AG08395 (cell line): ENCODE measurements around the gene SHB.
"Not testable (repeated sequence)": the region's sequence is repeated elsewhere in the genome, so short reads cannot be mapped to it uniquely, and the experiment has no call there.

ENCODE experiments used
- DNase-seq: peaks from one replicate; pipeline ENCODE4 v3.0.0; 2012; ENCODE audit warnings: mixed read lengths, low spot score

SHB gene

DNA sequence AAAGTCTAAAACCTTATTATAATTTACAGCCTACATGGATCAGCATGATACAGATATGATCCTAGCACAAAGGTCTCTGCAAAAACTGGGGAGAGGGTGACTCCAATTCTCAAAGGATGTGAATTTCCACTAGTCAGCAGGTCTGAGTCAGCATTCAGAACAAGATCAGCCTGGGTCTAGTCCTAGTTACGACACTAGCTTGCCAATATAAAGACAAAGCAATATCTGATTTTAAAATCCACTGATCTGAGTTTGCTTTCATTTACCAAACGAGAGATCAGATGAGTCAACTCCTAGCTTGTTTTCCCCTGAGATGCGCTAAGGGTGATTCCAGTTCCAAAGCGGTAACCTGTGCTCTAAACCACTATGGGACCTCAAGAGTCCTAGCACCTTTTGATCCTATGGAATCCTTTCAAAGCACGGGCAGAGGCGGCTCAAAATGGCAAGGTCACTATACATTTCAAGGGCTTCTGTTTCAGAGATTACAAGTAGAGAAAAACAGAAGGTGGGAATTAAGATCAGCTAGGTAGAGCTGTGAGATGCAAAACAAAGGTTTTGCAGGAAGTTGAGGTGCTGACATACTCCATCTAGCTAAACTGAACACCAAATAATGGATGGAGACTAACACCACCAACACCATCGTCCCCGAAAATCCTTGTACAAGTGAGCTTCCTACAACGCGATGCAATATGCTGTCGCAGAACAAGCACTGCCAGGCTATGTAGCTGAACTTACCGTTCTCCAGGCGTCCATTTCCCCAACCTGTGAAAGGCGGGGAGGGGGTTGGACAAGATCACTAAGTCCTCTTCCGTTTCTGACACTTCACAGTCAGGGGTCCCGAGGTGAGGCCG, 166.0 kb downstream of the SHB start:
- peak; percentile 38 for DNase-seq

DNA sequence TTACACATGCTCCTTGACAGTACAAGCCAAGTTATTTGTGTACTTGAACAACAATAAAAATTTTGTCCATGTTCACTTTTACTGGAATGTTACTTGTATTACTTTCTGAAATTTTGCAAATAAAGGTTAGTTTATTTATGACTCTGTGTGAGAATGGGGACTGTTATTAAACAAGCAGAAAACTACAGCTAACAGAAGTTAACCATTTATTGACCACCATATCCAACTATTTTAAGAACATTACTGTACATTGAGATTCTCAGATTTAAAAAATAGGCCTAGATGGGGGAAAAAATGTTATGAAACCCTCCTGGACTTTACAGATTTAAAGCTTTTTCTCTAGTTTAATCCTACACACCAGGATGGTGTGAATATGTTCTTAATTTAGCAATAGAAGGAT, 166.9 kb downstream of the SHB start:
- DNase-seq, result no peak

DNA sequence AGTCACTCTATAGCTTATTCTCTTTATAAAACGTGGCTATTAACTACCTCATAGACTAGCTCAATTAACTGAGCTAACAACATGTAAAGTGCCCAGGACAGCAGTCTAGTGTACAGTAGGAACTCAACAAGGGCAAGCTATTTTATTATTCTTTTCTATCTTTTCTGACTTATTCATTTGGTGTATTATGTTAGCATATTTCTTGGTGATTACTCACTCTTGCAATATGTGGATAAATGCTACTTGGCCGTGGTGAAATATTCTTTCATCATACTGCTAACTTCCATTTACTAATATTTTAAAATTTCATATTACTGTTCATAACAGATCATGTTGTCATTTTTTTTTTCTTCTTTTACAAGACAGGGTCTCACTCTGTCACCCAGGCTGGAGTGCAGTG, 170.0 kb downstream of the SHB start:
- DNase-seq, result peak; percentile 26

DNA sequence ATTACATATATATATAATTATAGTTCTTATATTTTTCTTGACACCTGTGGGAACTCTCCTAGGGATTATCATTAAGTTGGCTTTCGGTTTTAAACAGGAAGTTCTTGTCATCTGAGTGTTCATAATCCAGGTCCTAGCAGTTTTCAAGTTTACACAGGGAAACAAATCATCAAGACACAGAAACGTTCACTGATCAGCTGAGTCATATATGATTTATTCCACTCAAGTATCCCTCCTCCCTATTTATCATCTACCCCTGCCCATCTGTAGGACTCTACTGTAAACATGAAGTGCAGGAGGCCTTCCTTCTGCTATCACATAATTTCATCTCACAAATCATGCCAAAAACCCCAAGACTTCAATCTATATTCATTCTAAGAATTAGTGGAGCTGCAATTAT, 171.4 kb downstream of the SHB start:
- DNase-seq, result no peak

DNA sequence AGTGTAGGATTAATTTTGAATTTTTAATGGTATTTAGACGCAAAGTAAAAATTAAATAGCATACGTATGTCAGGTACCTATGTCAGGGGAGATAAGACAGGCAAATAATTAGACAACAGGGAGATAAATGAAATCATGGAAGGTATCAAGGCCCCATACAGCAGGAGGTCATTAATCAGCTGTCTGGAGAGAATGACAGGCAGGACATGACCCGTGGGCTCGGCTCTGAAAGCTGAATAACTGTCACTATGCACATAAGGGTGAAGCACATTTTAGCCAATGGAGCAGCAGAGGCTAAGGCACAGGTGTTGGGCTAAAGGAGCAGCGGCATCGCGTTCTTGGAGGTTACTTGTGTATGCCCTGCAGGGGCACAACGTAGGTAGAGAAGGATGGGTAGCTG, 177.0 kb downstream of the SHB start:
- DNase-seq, result no peak

DNA sequence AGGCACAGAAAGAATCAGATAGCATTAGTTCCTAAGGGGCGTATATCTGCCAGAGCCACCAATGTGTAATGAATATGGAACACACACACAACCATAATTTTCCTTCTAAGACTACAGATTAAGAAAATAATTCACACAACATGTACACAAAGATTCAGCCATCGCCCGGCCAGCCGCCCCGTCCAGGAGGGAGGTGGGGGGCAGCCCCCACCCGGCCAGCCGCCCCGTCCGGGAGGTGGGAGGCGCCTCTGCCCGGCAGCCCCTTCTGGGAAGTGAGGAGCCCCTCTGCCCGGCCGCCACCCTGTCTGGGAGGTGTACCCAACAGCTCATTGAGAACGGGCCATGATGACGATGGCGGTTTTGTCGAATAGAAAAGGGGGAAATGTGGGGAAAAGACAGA, 178.0 kb downstream of the SHB start:
- DNase-seq, result not testable (repeated sequence)

DNA sequence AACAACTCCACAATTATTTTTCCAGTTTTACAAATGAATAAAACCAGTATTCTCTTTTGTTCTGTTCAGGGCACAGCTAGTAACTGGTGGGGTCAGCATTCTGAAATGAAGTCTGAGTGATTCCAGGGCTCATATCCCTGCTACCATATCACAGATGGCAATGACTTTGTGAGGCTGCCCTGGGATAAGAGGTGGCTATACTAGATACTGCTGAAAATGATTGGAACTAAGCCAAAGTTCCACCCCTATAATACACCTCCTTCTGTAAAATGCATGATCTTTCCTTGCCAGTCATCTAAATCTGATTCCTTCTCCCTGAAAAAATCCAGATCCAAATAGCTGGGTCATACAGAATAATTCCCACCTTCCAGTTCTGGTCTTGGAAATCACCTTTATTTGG, 179.5 kb downstream of the SHB start:
- DNase-seq, result no peak

DNA sequence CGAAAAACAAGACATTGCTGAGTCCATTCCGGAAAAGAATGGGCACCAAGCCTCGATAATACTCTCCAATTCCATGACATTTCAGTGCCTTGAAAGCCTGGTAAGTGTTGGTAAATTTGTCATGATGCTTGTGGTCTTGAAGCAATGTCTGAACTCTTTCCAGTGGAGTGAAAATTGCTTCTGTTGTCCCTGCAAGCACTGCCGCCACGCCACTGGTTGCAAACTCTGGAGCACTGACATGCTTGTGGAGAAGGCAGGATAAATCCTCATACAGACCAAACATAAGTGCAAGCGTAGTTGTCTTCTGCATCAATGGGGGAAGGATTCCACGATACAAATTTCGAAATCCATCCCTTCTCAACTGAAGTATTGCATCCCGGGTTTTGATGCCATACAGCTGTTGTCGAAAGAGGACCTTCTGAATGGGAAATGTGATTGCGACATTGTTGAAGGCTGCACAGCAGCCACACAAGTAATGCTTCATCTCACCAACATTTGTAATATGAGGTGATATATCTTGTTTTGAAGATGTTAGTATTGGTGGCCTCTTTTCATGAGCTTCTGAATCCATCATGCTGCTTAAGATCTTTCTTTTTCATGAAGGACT, 180.9 kb downstream of the SHB start:
- DNase-seq, result not testable (repeated sequence)

DNA sequence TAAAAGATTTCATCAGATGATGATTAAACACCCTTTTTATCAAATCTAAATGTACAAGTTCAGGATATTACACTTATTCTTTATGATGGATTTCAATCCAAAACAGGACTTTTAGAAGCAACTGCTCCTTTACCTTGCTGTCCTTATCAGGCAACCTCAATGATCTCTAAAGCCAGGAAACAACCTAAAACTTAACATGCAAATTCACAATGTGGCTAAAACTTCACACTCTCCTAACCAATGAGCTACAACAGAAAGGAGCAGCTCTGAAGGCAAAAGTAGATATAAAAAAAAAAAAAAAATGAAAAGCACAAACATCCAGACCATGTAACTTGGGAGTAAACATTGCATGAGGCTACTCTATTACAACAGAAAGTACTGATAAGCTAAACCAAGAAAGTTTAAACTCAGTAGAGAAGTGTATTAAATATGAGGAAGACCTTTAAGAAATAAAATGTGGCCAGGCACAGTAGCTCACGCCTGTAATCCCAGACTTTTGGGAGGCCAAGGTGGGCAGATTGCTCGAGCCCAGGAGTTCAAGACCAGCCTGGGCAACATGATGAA, 188.0 kb downstream of the SHB start:
- no peak for DNase-seq

DNA sequence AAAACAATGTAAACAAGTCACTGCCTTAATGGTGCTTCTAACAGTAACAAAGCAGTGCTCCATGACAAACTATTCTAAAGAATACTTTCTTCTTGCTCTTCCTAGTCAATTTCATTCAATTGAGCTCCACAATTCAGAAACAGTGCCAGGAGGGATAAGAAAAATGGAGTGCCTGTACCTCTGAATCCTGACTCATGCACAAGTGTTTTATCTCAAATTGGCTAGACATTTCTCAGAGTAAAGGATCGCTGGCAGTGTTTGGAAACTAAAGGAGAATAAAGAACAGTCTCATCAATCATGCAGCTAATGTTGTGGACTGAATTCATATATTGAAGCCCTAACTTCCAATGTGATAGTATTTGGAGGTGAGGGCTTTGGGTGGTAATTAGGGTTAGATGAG, 192.7 kb downstream of the SHB start:
- no peak for DNase-seq

DNA sequence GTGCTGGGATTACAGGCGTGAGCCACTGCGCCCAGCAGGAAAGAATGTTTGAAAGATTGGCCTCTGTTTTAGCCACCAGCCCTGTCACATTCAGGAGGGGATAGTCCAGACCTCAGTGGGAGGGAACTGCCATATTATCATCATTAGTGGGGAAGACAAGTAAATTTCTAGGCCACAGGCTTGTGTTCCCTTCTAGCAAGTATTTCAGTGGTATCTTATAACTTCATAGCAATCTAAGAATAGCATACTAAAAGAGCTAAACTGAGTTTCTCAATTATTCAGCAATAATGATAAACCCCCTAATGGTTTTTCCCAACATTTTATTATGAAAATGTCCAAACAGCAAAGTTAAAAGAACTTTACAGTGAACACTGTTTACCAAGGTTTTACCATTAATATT, 195.1 kb downstream of the SHB start:
- DNase-seq, result no peak

DNA sequence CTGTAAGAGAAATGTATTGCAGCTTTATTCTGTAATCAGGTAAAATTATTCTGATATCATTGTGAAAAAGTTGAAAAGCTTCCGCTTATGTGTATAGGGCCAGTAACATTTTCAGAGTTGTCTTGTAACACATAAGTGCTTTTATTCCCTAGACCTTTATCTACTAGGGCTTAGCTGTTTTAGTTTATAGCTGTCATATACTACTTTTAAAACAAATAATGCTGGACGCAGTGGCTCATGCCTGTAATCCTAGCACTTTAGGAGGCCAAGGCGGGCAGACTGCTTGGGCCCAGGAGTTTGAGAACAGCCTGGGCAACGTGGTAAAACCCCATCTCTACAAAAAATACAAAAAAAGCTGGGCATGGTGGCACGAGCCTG, 198.2 kb downstream of the SHB start:
- DNase-seq, result no peak

DNA sequence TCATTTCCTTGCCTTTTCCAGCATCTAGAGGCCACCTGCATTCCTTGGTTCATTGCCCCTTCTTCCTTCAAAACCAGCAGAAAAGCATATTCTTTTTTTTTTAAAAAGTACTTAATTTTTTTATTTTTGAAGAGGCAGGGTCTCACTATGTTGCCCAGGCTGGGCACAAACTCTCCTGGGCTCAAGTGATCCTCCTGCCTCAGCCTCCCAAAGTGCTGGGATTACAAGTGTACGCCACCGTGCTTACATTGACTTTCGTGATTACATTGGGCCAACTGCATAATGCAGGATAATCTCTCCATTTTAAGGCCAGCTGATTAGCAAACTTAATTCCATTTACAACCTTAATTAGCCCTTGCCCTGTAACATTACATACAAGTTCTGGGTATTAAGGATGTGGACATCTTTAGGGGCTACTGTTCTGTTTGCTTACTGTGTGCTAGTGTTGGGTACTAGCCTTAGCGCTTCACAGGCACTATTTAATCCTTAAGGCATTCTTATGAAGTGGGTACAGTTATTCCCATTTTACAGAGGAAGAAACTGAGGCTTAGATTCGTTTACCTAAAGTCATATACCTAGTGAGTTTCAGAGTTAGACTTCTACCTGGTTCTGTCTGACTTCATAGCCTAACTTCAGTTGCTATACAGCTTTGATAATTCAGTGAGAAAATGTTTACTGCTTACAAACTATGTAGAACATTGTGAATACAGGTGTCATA, 198.8 kb downstream of the SHB start:
- no peak for DNase-seq
